GM12878 (cell line): ENCODE measurements around the gene P2RX1. TPM values are rescaled to one million over a fixed set of nuclear protein-coding genes. Genes with fewer than 3 reads are reported as not detected.

Source experiments
- ATAC-seq: fragments of 200-7000 bp; cut with Tn5 transposase; 3 replicates; pipeline ENCODE4 v1.9.1; 2020; ENCODE audit warnings: mild to moderate bottlenecking, moderate library complexity
- BruUV-seq: library from RNA; stranded (reverse); fragments of 400-500 nt; replicated peaks from 2 replicates; lab custom pipeline; 2021; lab: Mats Ljungman, UMichigan
- CTCF ChIA-PET: fragments of 300-600 bp; sonication (Branson Sonifier 250); formaldehyde crosslinking; extraction: SDS; loops from one replicate; lab custom pipeline; 2021; ENCODE audit warnings: inconsistent platforms; lab: Yijun Ruan, JAX
- POLR2A ChIA-PET: fragments of 350-600 bp; formaldehyde crosslinking; extraction: SDS; loops from one replicate; lab custom pipeline; 2021; ENCODE audit warnings: inconsistent platforms; lab: Charles Lee
- RAD21 ChIA-PET: fragments of 300-600 bp; sonication (Branson Sonifier 250); formaldehyde crosslinking; loops from one replicate; lab custom pipeline; 2023; ENCODE audit warnings: antibody characterized with exemption; ENCODE audit not compliant: unreplicated experiment; lab: Charles Lee
- SMC1A ChIA-PET: fragments of 300-600 bp; sonication (Branson Sonifier 250); formaldehyde crosslinking; loops from one replicate; lab custom pipeline; 2023; ENCODE audit not compliant: unreplicated experiment, uncharacterized antibody; lab: Charles Lee
- DNase-seq: peaks from one replicate; pipeline ENCODE4 v3.0.0-alpha.2; 2011; ENCODE audit warnings: low read depth, low spot score
- FAIRE-seq: peaks from 3 replicates; lab custom pipeline; 2011; peaks lifted over from hg19 to GRCh38; lab: Jason Lieb, UNC
- H2AFZ ChIP-seq: 2 replicates; pipeline ENCODE4 v1.6.0; 2011; ENCODE audit warnings: low read depth, low read length, control low read depth; ENCODE audit not compliant: control insufficient read depth
- H3K27ac ChIP-seq: 2 replicates; pipeline ENCODE4 v1.5.1; 2011; ENCODE audit warnings: control low read depth; ENCODE audit not compliant: control insufficient read depth, insufficient read depth
- H3K27me3 ChIP-seq, 2 experiments: replicated peaks in 1 of 2; 2 replicates each; pipeline versions ENCODE4 v1.6.0 to v1.6.1; 2011; ENCODE audit warnings: low read length in 1 of 2; ENCODE audit not compliant: control insufficient read depth in 2 of 2, insufficient read depth in 2 of 2
- H3K36me3 ChIP-seq, 2 experiments: 2 replicates each; pipeline ENCODE4 v1.5.1; 2011; ENCODE audit warnings: low read length in 1 of 2; ENCODE audit not compliant: control insufficient read depth in 2 of 2, insufficient read depth in 2 of 2
- H3K4me1 ChIP-seq: 2 replicates; pipeline ENCODE4 v1.6.1; 2011; ENCODE audit warnings: mild to moderate bottlenecking, low read length, moderate library complexity, mixed read lengths; ENCODE audit not compliant: control insufficient read depth, insufficient read depth
- H3K4me2 ChIP-seq: 2 replicates; pipeline ENCODE4 v1.6.0; 2011; ENCODE audit warnings: control low read depth; ENCODE audit not compliant: control insufficient read depth, insufficient read depth
- H3K4me3 ChIP-seq: fragments of 200-600 bp; sonication (generic); 2 replicates; pipeline ENCODE4 v1.5.1; 2016
- H3K79me2 ChIP-seq: 2 replicates; pipeline ENCODE4 v1.6.0; 2011; ENCODE audit warnings: low read length; ENCODE audit not compliant: control insufficient read depth, insufficient read depth
- H3K9ac ChIP-seq: 2 replicates; pipeline ENCODE4 v1.8.0; 2011; ENCODE audit warnings: low read length, control low read depth, mixed read lengths; ENCODE audit not compliant: control insufficient read depth, insufficient read depth
- H3K9me3 ChIP-seq: replicated peaks from 3 replicates; pipeline ENCODE4 v1.5.1; 2011; ENCODE audit warnings: mild to moderate bottlenecking, low read length; ENCODE audit not compliant: control insufficient read depth, insufficient read depth
- H4K20me1 ChIP-seq: 2 replicates; pipeline ENCODE4 v1.6.0; 2011; ENCODE audit not compliant: control insufficient read depth, insufficient read depth
- BHLHE40 ChIP-seq, 2 experiments: fragments of 450-650 bp in 1 of 2; IDR thresholded peaks; 2 replicates each; pipeline ENCODE4 v1.6.1; 2011 to 2017; ENCODE audit warnings: low read depth in 2 of 2, borderline replicate concordance in 1 of 2, improper control_type of control experiment in 1 of 2, low read length in 1 of 2, mild to moderate bottlenecking in 1 of 2
- CEBPB ChIP-seq, 2 experiments: fragments of 150-350 bp in 1 of 2; IDR thresholded peaks; 2 replicates each; pipeline ENCODE4 v1.6.1; 2012 to 2014; ENCODE audit warnings: low read depth in 2 of 2, low read length in 2 of 2, borderline replicate concordance in 1 of 2, inconsistent platforms in 1 of 2
- CHD4 ChIP-seq: fragments of 200-600 bp; sonication (generic); IDR thresholded peaks from 2 replicates; pipeline ENCODE4 v1.6.1; 2016; ENCODE audit warnings: mild to moderate bottlenecking
- IKZF2 ChIP-seq, 2 experiments: fragments of 450-650 bp; IDR thresholded peaks; 2 replicates each; pipeline ENCODE4 v1.6.1; 2017; ENCODE audit warnings: mild to moderate bottlenecking in 2 of 2, moderate library complexity in 2 of 2
- NKRF ChIP-seq: fragments of 450-650 bp; conservative IDR thresholded peaks from 2 replicates; pipeline ENCODE4 v1.6.1; 2017; ENCODE audit warnings: mild to moderate bottlenecking, moderate library complexity
- NR2C2 ChIP-seq: IDR thresholded peaks from 2 replicates; pipeline ENCODE4 v1.6.1; 2011; ENCODE audit warnings: borderline replicate concordance, low read depth; ENCODE audit not compliant: control insufficient read depth, insufficient read length
- SMC3 ChIP-seq: IDR thresholded peaks from 2 replicates; pipeline ENCODE4 v1.6.1; 2011; ENCODE audit warnings: low read length, improper control_type of control experiment, borderline replicate concordance
- WGBS: methylation state at CpG from one replicate; pipeline ENCODE4 v1.1.6; 2016; ENCODE audit warnings: low lambda C conversion rate; ENCODE audit not compliant: insufficient replicate concordance, insufficient coverage; ENCODE audit errors: missing lambda C conversion rate; 5-methylcytosine and 5-hydroxymethylcytosine counted together
- in situ Hi-C: fragments of 300-500 bp; cut with MboI; formaldehyde crosslinking; loops from 9 replicates; pipeline ENCODE4 v1.14.3; 2018; ENCODE audit warnings: mixed read lengths
- intact Hi-C: fragments of 100-400 bp; cut with micrococcal nuclease; formaldehyde crosslinking; loops from one replicate; pipeline ENCODE4 v1.14.2; 2022; ENCODE audit not compliant: unreplicated experiment
- polyA plus RNA-seq, 11 experiments: library from polyadenylated mRNA; depleted of rRNA in 4 of 11; unstranded in 6 of 11; stranded (reverse) in 5 of 11; fragments of >200 nt; fragmentation: Nextera tagmentation in 4 of 11; fragmentation: Illumina TruSeq in 1 of 11; extraction: Ambion mirVana in 4 of 11; extraction: Trizol in 1 of 11; gene quantifications; 1 replicate in 1 of 11; 2 replicates in 10 of 11; pipeline versions ENCODE4 v1.2.1 to v1.2.3, GENCODE V29; 2011 to 2016; ENCODE audit warnings: inconsistent platforms in 2 of 11, missing spikeins in 2 of 11, low read depth in 1 of 11
- total RNA-seq, 4 experiments: library from RNA; depleted of rRNA in 3 of 4; stranded (reverse); fragments of >200 nt in 3 of 4; fragmentation: Illumina TruSeq in 1 of 4; extraction: Trizol in 1 of 4; gene quantifications; 2 replicates each; pipeline versions ENCODE4 v1.2.1 to v1.2.3, GENCODE V29; 2013 to 2021
- TF ChIP-seq, protein P1 (sequence below): IDR thresholded peaks from 2 replicates; pipeline ENCODE4 v1.6.1; 2011; ENCODE audit warnings: mild to moderate bottlenecking, low read depth, low read length, moderate library complexity; ENCODE audit not compliant: insufficient replicate concordance

P2RX1 gene
- total and polyA plus RNA-seq, 10 of the 15 experiments (the other 5 are each of a cell fraction or from before 2014, with no cell fraction given) = 0.12 to 6.2 (median 3.4) TPM

DNA sequence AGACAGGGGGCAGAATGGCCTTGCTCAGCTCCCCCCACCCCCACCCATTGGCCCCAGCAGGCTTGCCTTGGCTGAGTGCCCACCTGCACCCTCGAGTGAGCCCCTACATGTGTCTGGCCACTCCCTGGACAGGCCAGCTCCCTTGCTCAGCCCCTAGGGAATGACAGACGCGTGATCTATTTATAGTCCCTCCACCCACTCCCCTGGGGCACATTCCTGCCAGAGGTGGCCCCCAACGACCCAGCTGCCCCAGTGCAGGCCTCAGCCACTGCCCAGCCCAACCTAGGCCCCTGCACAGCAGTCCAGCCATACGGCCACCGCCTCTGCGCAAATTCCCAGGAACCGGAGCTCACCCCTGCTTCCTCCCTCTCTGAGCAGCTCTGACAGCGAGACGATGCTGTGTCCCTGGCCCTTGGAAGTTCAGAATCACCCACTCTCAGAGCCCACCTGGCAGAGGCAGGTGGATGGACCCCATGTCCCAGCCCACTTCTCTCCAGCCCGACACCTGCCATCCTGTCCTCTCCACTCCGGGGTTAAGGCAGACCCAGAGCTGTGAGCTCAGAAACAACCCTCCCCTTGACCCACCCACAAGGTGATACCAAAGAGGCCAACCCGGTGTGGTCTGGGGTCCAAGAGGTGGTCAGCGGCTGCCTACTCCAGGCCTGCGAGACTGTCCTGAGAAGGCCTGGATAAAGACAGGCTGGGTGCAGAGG is 11.5 kb upstream of the P2RX1 start:
- POLR2A ChIA-PET = no interaction called here
- H3K36me3 ChIP-seq = peaks cover 0 to 5% of the 10 kb centered on the region in 2 experiments; a peak in 3 of 4 replicates
- intact Hi-C loops (no loop called here), in situ Hi-C loops (no loop called here)
- no TSS peak for BruUV-seq
- H3K9ac ChIP-seq = no peak overlapping the region
- CTCF ChIA-PET = no interaction called here
- H4K20me1 ChIP-seq = no peaks in the 10 kb centered on the region
- 77% methylated on average over 15 of the region's 15 CpGs for WGBS
- ATAC-seq (no peak), FAIRE-seq (no peak), DNase-seq (no peak)
- no peaks in the 10 kb centered on the region for H3K9me3 ChIP-seq
- RAD21 ChIA-PET = no interaction called here
- H3K4me3 ChIP-seq = no peak overlapping the region
- H3K27me3 ChIP-seq = no peaks in the 10 kb centered on the region
- no peak overlapping the region for H2AFZ ChIP-seq
- no peak overlapping the region for H3K4me2 ChIP-seq
- TF ChIP-seq, protein P1, sequence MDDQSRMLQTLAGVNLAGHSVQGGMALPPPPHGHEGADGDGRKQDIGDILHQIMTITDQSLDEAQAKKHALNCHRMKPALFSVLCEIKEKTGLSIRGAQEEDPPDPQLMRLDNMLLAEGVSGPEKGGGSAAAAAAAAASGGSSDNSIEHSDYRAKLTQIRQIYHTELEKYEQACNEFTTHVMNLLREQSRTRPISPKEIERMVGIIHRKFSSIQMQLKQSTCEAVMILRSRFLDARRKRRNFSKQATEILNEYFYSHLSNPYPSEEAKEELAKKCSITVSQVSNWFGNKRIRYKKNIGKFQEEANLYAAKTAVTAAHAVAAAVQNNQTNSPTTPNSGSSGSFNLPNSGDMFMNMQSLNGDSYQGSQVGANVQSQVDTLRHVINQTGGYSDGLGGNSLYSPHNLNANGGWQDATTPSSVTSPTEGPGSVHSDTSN = no peak
- no peak for TF ChIP-seq NKRF
- TF ChIP-seq CEBPB (IDR thresholded peaks at IDR 0.05; ENCODE audit: borderline replicate concordance in 1 of 2, low read depth in 2 of 2, low read length in 2 of 2) = no peak
- TF ChIP-seq NR2C2 = no peak
- TF ChIP-seq IKZF2 (IDR thresholded peaks at IDR 0.05) = no peak
- no peak for TF ChIP-seq SMC3
- TF ChIP-seq BHLHE40 (IDR thresholded peaks at IDR 0.05; ENCODE audit: borderline replicate concordance in 1 of 2, low read depth in 2 of 2, low read length in 1 of 2) = no peak
- TF ChIP-seq CHD4 = no peak
- H3K79me2 ChIP-seq = no peaks in the 10 kb centered on the region
- no peak overlapping the region for H3K27ac ChIP-seq
- SMC1A ChIA-PET = no interaction called here
- H3K4me1 ChIP-seq = no peaks in the 10 kb centered on the region
